GM23248 (cell line): ENCODE results near the gene RRAS. TPM values are rescaled to one million over a fixed set of nuclear protein-coding genes. Genes with fewer than 3 reads are reported as not detected.

ENCODE experiments used
- DNase-seq: peaks from one replicate; pipeline ENCODE4 v3.0.0-alpha.2; 2015
- H2AFZ ChIP-seq: fragments of 200-600 bp; sonication (generic); 2 replicates; pipeline ENCODE4 v1.6.1; 2016; ENCODE audit warnings: antibody characterized with exemption
- H3F3A ChIP-seq: fragments of 200-600 bp; sonication (generic); 2 replicates; pipeline ENCODE4 v1.6.1; 2016; ENCODE audit warnings: mild to moderate bottlenecking, antibody characterized with exemption, mixed run types; ENCODE audit not compliant: insufficient read depth
- H3K27ac ChIP-seq: fragments of 200-600 bp; sonication (generic); 2 replicates; pipeline ENCODE4 v1.5.1; 2016; ENCODE audit warnings: mild to moderate bottlenecking
- H3K27me3 ChIP-seq: fragments of 200-600 bp; sonication (generic); replicated peaks from 2 replicates; pipeline ENCODE4 v1.6.1; 2016; ENCODE audit warnings: mild to moderate bottlenecking; ENCODE audit not compliant: insufficient read depth
- H3K36me3 ChIP-seq: fragments of 200-600 bp; sonication (generic); 2 replicates; pipeline ENCODE4 v1.6.1; 2016; ENCODE audit warnings: low read depth, mild to moderate bottlenecking
- H3K4me1 ChIP-seq: fragments of 200-600 bp; sonication (generic); 2 replicates; pipeline ENCODE4 v1.6.1; 2016; ENCODE audit warnings: mild to moderate bottlenecking; ENCODE audit not compliant: insufficient read depth
- H3K4me2 ChIP-seq: fragments of 200-600 bp; sonication (generic); one replicate; pipeline ENCODE4 v1.6.1; 2016; ENCODE audit warnings: mild to moderate bottlenecking; ENCODE audit not compliant: unreplicated experiment
- H3K4me3 ChIP-seq: fragments of 200-600 bp; sonication (generic); 2 replicates; pipeline ENCODE4 v1.5.1; 2016; ENCODE audit warnings: mild to moderate bottlenecking
- H3K79me2 ChIP-seq: fragments of 200-600 bp; sonication (generic); 2 replicates; pipeline ENCODE4 v1.6.1; 2016; ENCODE audit warnings: mild to moderate bottlenecking; ENCODE audit not compliant: insufficient read depth
- H3K9ac ChIP-seq: fragments of 200-600 bp; sonication (generic); 2 replicates; pipeline ENCODE4 v1.6.1; 2016; ENCODE audit warnings: mild to moderate bottlenecking
- H3K9me2 ChIP-seq: fragments of 200-600 bp; sonication (generic); 2 replicates; pipeline ENCODE4 v1.6.1; 2016; ENCODE audit warnings: mixed run types, mild to moderate bottlenecking, moderate library complexity; ENCODE audit not compliant: insufficient read depth
- H3K9me3 ChIP-seq: fragments of 200-600 bp; sonication (generic); one replicate; pipeline ENCODE4 v1.6.1; 2017; ENCODE audit warnings: low read depth
- H4K20me1 ChIP-seq: fragments of 200-600 bp; sonication (generic); 2 replicates; pipeline ENCODE4 v1.6.0; 2016; ENCODE audit not compliant: insufficient read depth
- EZH2 ChIP-seq: fragments of 200-600 bp; sonication (generic); IDR thresholded peaks from 2 replicates; pipeline ENCODE4 v1.6.1; 2018; ENCODE audit warnings: antibody characterized with exemption, mild to moderate bottlenecking; ENCODE audit not compliant: insufficient read depth, poor library complexity, severe bottlenecking
- EZH2phosphoT487 ChIP-seq: fragments of 200-600 bp; sonication (generic); IDR thresholded peaks from 2 replicates; pipeline ENCODE4 v1.6.1; 2018; ENCODE audit warnings: antibody characterized with exemption, moderate library complexity, mild to moderate bottlenecking, low read depth; ENCODE audit not compliant: insufficient read depth
- WGBS, 2 experiments: methylation state at CpG; one replicate each; pipeline ENCODE4 v1.1.6; 2015 to 2017; ENCODE audit warnings: low lambda C conversion rate in 2 of 2, low coverage in 1 of 2; ENCODE audit errors: missing lambda C conversion rate in 2 of 2; 5-methylcytosine and 5-hydroxymethylcytosine counted together
- in situ Hi-C: fragments of 300-500 bp; cut with MboI; formaldehyde crosslinking; loops from 2 replicates; pipeline ENCODE4 v1.15.0; 2020
- polyA plus RNA-seq: library from polyadenylated mRNA; unstranded; fragments of >200 nt; fragmentation: Nextera tagmentation; extraction: Ambion mirVana; gene quantifications from 2 replicates; pipeline ENCODE4 v1.2.1, GENCODE V29; 2016
- total RNA-seq: library from RNA; depleted of rRNA; stranded (reverse); fragments of >200 nt; shearing (Covaris generic); gene quantifications from 2 replicates; pipeline ENCODE4 v1.2.3, GENCODE V29; 2014

Gene RRAS
- total and polyA plus RNA-seq, 2 experiments from 2014 or later: 116 to 337 TPM

DNA sequence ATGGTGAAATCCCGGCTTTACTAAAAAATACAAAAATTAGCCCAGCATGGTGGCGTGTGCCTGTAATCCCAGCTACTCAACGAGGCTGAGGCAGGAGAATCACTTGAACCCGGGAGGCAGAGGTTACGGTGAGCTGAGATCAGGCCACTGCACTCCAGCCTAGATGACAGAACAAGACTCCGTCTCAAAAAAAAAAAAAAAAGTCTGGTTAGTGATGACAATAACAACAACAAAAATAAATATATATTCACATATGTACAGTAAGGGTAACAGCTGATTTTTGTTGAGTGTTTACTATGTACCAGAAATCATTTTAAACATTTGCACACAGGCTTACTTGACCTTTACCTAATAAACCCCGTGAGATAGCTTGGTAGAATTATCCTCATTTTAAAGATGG, 23.0 kb downstream of the RRAS start:
- in situ Hi-C loops: no loop called here
- Histone ChIP-seq H3K4me3 (no peak overlapping the region), H3K4me2 (no peak overlapping the region), H3K27me3 (no peaks in the 10 kb centered on the region), H3K27ac (no peak overlapping the region), H3K4me1 (peaks cover 25% of the 10 kb centered on the region), H3K9me3 (no peaks in the 10 kb centered on the region), H3K79me2 (peaks cover 57% of the 10 kb centered on the region), H3K9me2 (no peaks in the 10 kb centered on the region), H4K20me1 (no peaks in the 10 kb centered on the region), H2AFZ (no peak overlapping the region), H3K36me3 (peaks cover 13% of the 10 kb centered on the region), H3K9ac (no peak overlapping the region), H3F3A (peaks cover 19% of the 10 kb centered on the region)
- TF ChIP-seq EZH2phosphoT487: no peak
- no peak for DNase-seq
- 91 to 94% methylated on average over 7 of the region's 7 CpGs for WGBS, 2 experiments

DNA sequence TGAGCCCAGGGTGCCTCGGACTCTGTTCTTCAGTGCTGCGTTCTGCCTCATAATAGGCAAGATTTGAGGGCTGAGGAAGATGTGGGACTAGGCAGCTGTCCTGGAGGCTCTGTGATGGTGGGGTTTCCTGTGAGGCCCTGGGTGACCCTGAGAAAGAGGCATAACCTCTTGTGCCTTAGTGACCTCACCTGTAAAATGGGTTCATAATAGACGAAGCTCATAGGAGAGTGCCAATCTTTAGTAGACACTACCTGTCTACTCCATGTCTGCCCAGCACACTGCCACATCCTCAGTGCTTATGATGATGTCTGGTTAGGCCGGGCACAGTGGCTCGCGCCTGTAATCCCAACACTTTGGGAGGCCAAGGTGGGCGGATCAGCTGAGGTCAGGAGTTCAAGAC, 23.4 kb downstream of the RRAS start:
- Histone ChIP-seq H3K9me3 (no peaks in the 10 kb centered on the region), H3F3A (peaks cover 19% of the 10 kb centered on the region), H4K20me1 (no peaks in the 10 kb centered on the region), H3K9me2 (no peaks in the 10 kb centered on the region), H3K9ac (no peak overlapping the region), H3K4me2 (no peak overlapping the region), H2AFZ (no peak overlapping the region), H3K4me1 (peaks cover 26% of the 10 kb centered on the region), H3K4me3 (no peak overlapping the region), H3K36me3 (peaks cover 13% of the 10 kb centered on the region), H3K27ac (no peak overlapping the region), H3K79me2 (peaks cover 60% of the 10 kb centered on the region), H3K27me3 (no peaks in the 10 kb centered on the region)
- in situ Hi-C loops: no loop called here
- DNase-seq: no peak
- 91 to 99% methylated on average over 7 of the region's 7 CpGs for WGBS, 2 experiments
- TF ChIP-seq EZH2: no peak
- no peak for TF ChIP-seq EZH2phosphoT487

DNA sequence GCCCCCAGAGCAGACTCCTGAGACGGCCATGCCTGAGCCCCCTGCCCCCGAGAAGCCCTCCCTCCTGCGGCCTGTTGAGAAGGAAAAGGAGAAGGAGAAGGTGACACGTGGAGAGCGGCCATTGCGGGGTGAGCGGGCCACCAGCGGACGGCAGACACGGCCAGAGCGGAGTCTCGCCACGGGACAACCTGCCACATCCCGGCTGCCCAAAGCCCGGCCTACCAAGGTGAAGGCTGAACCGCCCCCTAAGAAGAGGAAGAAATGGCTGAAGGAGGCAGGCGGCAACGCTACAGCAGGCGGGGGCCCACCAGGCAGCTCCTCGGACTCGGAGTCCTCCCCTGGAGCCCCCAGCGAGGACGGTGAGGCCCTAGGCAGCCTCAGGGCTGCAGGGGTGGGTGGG, 24.1 kb downstream of the RRAS start:
- DNase-seq: no peak
- Histone ChIP-seq H3K9me2 (no peaks in the 10 kb centered on the region), H3F3A (peaks cover 19% of the 10 kb centered on the region), H3K4me1 (peaks cover 26% of the 10 kb centered on the region), H3K27me3 (no peaks in the 10 kb centered on the region), H3K27ac (no peak overlapping the region), H3K4me3 (no peak overlapping the region), H4K20me1 (no peaks in the 10 kb centered on the region), H3K9me3 (no peaks in the 10 kb centered on the region), H3K79me2 (peaks cover 66% of the 10 kb centered on the region), H3K4me2 (no peak overlapping the region), H3K36me3 (peaks cover 13% of the 10 kb centered on the region), H3K9ac (no peak overlapping the region), H2AFZ (no peak overlapping the region)
- TF ChIP-seq EZH2phosphoT487 (no peak), EZH2 (no peak)
- in situ Hi-C loops: no loop called here
- WGBS, 2 experiments: 95 to 96% methylated on average over 19 to 23 of the region's 23 CpGs

DNA sequence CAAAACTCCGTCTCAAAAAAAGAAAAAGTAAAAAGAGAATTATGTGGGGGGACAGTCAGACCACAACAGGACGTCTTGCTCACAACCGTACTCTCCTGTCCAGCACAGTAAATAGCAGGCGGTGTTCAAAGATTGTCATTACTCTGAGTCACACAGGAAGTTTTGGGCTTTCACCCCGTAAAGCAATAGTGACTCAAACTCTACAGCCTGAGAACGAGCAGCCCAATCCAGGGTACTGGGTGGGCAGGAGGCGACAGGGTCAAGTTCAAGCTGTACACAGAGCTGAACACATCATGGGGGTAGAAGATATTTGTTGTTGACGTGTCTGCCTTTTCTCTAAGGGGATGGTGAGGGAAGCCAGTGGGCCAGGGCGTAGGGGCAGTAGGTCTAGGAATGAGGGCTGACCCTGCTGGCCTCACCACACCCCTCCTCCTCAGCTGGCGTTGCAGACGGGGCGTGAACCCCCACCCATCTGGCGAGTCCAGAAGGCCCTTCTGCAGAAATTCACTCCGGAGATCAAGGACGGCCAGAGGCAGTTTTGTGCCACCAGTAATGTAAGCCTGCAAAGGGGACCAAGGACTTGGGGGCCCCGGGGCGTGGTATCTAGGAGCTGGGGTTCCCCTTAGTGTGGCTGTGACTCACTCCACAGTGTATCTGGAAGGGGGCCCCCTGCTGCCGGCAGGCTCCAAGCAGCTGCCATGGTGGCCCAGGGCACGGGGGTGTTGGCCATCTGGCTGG, 25.7 kb downstream of the RRAS start:
- Histone ChIP-seq H3K4me3 (peak overlapping the region; percentile 41), H3F3A (peaks cover 19% of the 10 kb centered on the region), H3K9me3 (no peaks in the 10 kb centered on the region), H3K4me1 (peaks cover 26% of the 10 kb centered on the region), H3K4me2 (peak overlapping the region; percentile 62), H3K79me2 (peaks cover 76% of the 10 kb centered on the region), H3K27ac (peak overlapping the region; percentile 93), H3K27me3 (no peaks in the 10 kb centered on the region), H3K9me2 (no peaks in the 10 kb centered on the region), H4K20me1 (no peaks in the 10 kb centered on the region), H3K9ac (peak overlapping the region; percentile 77), H2AFZ (no peak overlapping the region), H3K36me3 (peaks cover 8% of the 10 kb centered on the region)
- in situ Hi-C loops: no loop called here
- DNase-seq: peak; percentile 94
- WGBS, 2 experiments: 22 to 31% methylated on average over 18 to 19 of the region's 19 CpGs
- TF ChIP-seq EZH2 (no peak), EZH2phosphoT487 (no peak)
